Esophagus squamous epithelium (tissue), 5 donors: Measurements from ENCODE around the gene TBX3. TPM values are rescaled to one million over a fixed set of nuclear protein-coding genes. Genes with fewer than 3 reads are reported as not detected.

Experiments
- DNase-seq: peaks from one replicate; lab custom pipeline; 2025; lab: John Stamatoyannopoulos, UW
- H3K27ac ChIP-seq, 4 donors: fragments of 200-600 bp; sonication (generic); one replicate each; pipeline ENCODE4 v1.5.1; 2016 to 2019; ENCODE audit warnings: mild to moderate bottlenecking in 1 of 4
- H3K27me3 ChIP-seq, 4 donors: fragments of 200-600 bp; sonication (generic); 1 replicate in 3 of 4; 2 replicates in 1 of 4; pipeline versions ENCODE4 v1.5.1 to v1.6.0; 2017 to 2021; ENCODE audit warnings: antibody characterized with exemption in 1 of 4
- H3K36me3 ChIP-seq, 3 donors: fragments of 200-600 bp; sonication (generic); one replicate each; pipeline ENCODE4 v1.5.1; 2016 to 2019
- H3K4me1 ChIP-seq, 3 donors: fragments of 200-600 bp; sonication (generic); one replicate each; pipeline ENCODE4 v1.5.1; 2017 to 2019
- H3K4me3 ChIP-seq, 4 donors: fragments of 200-600 bp; sonication (generic); 1 replicate in 3 of 4; 2 replicates in 1 of 4; pipeline ENCODE4 v1.5.1; 2016 to 2019; ENCODE audit warnings: mild to moderate bottlenecking in 2 of 4, moderate library complexity in 1 of 4
- H3K9me3 ChIP-seq, 3 donors: fragments of 200-600 bp; sonication (generic); one replicate each; pipeline ENCODE4 v1.5.1; 2016 to 2019
- POLR2A ChIP-seq, 4 donors: fragments of 450-650 bp; IDR thresholded peaks; one replicate each; pipeline ENCODE4 v1.6.1; 2017; ENCODE audit warnings: antibody characterized with exemption in 4 of 4, mild to moderate bottlenecking in 4 of 4, moderate library complexity in 3 of 4
- WGBS, 2 donors: methylation state at CpG; one replicate each; pipeline ENCODE4 v1.1.5; 2018; 5-methylcytosine and 5-hydroxymethylcytosine counted together
- intact Hi-C: fragments of 100-400 bp; cut with DNase I; formaldehyde crosslinking; loops from one replicate; pipeline ENCODE4 v1.15.0; 2022
- total RNA-seq, 4 donors: library from RNA; depleted of rRNA; stranded (reverse); fragments of >200 nt; gene quantifications; one replicate each; pipeline ENCODE4 v1.1.0, GENCODE V29; 2016
- TF ChIP-seq, protein P1 (sequence below), 6 experiments: fragments of 450-650 bp in 4 of 6; fragments of 200-600 bp in 2 of 6; sonication (generic) in 2 of 6; IDR thresholded peaks; one replicate each; pipeline ENCODE4 v1.5.1; 2016 to 2019; ENCODE audit warnings: antibody characterized with exemption in 6 of 6, mild to moderate bottlenecking in 4 of 6, moderate library complexity in 4 of 6
- donor health status: DM: yes; HTN: yes; CAD: no.

TBX3 gene
- total RNA-seq, 4 donors from 2014 or later, result 2.0 to 2.5 (median 2.4) TPM

GRCh38 chr12:114700392-114701103 is 16.6 kb upstream of the TBX3 start:
- H3K27me3 ChIP-seq, result peaks cover 27 to 92% (median 40%) of the 10 kb centered on the region in 4 donors
- no peak for TF ChIP-seq POLR2A (IDR thresholded peaks at IDR 0.05)
- TF ChIP-seq, protein P1, sequence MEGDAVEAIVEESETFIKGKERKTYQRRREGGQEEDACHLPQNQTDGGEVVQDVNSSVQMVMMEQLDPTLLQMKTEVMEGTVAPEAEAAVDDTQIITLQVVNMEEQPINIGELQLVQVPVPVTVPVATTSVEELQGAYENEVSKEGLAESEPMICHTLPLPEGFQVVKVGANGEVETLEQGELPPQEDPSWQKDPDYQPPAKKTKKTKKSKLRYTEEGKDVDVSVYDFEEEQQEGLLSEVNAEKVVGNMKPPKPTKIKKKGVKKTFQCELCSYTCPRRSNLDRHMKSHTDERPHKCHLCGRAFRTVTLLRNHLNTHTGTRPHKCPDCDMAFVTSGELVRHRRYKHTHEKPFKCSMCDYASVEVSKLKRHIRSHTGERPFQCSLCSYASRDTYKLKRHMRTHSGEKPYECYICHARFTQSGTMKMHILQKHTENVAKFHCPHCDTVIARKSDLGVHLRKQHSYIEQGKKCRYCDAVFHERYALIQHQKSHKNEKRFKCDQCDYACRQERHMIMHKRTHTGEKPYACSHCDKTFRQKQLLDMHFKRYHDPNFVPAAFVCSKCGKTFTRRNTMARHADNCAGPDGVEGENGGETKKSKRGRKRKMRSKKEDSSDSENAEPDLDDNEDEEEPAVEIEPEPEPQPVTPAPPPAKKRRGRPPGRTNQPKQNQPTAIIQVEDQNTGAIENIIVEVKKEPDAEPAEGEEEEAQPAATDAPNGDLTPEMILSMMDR (IDR thresholded peaks at IDR 0.05), result no peak
- H3K9me3 ChIP-seq, result no peaks in the 10 kb centered on the region
- peaks cover 0 to 23% (median 4%) of the 10 kb centered on the region in 3 donors for H3K4me1 ChIP-seq
- H3K36me3 ChIP-seq, result no peaks in the 10 kb centered on the region
- intact Hi-C loops, result no loop called here
- WGBS, 2 donors, result 22 to 25% methylated on average over 14 to 21 of the region's 33 CpGs
- no peak overlapping the region for H3K4me3 ChIP-seq
- no peak overlapping the region for H3K27ac ChIP-seq
- DNase-seq, result no peak

- Histone ChIP-seq H3K36me3 (no peaks in the 10 kb centered on the region), H3K9me3 (no peaks in the 10 kb centered on the region), H3K4me1 (peaks cover 0 to 31% (median 4%) of the 10 kb centered on the region in 3 donors), H3K27me3 (peaks cover 27 to 98% (median 47%) of the 10 kb centered on the region in 4 donors), H3K27ac (no peak overlapping the region), H3K4me3 (peak overlapping the region in 3 of 4 donors; percentile 17 to 38 (median 19))
- no peak for TF ChIP-seq POLR2A (IDR thresholded peaks at IDR 0.05)
- TF ChIP-seq, protein P1 (IDR thresholded peaks at IDR 0.05), result no peak
- WGBS, 2 donors, result 9 to 30% methylated on average over 4 to 5 of the region's 6 CpGs
- no peak for DNase-seq
- intact Hi-C loops, result no loop called here
Observed at GRCh38 chr12:114698566-114699163, 14.7 kb upstream of the TBX3 start.

DNA sequence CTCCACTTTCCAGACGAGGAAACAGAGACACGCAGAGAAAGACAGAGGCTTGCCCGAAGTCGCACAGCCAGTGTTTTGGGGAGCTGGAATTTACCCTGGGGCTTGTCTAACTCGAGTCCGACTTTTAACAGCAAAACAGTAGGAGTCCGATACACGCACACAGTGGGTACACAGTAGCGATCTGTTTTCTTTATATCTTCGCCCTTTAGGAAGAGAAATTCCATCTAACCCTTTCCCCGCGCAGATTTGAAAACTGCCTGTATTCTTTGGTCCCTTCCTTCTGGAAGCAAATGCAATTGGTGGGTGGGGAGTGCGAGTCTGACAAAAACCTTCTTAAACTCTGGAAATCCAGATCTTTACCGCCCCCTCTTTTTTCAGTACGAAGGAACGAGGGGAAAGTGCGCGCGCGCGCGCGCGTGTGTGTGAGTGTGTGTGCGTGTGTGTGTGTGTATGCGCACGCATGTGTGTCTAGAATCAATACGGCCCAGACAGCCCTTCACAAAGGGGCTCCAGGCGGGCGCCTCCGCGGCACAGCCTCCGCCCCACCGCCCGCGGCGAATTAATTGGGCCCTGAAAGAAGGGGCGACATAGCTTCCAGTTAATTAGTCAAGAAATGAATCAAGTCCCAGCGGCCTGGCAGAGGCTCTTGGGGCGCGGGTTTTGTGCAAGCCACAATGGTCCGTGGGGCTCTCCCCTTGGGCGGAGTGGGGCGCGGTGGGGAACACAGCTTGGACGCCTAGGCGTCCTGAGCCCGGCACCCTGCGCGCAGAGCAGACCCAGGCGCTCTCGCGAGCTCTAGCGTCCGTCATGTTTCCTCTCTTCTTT is 14.0 kb upstream of the TBX3 start:
- DNase-seq, result no peak
- Histone ChIP-seq H3K27me3 (peaks cover 27 to 100% (median 48%) of the 10 kb centered on the region in 4 donors), H3K4me3 (peak overlapping the region in 3 of 4 donors; percentile 17 to 38 (median 19))

DNA sequence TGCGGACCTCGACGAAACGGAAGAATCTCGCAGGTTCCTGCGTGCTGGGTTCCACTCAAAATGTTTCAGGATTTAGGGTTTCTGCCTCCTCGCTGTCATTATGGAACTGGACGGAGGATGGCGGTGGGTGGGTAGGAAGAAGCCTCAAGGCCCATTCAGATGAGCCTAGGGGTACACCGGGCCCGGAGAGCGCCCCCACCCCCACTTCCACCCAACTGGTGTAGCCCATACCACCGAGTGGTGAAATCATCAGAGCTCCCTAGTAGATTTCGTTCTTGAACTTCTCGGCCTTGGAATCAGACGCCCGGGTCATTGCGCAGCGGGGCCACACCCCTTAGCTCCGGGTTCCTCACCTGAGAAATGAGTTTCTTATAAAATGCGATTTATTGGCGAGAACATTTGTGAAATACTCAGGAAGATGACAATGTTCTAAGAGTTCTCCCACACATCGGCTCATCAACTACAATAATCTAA is 13.3 kb upstream of the TBX3 start:
- peaks cover 5 to 45% (median 6%) of the 10 kb centered on the region in 3 donors for H3K4me1 ChIP-seq
- intact Hi-C loops, result no loop called here
- no peaks in the 10 kb centered on the region for H3K36me3 ChIP-seq
- no peak overlapping the region for H3K27ac ChIP-seq
- WGBS, 2 donors, result 38% methylated on average over 12 of the region's 23 CpGs; no CpG with 5 or more reads in 1 of the 2 donors
- no peak for DNase-seq
- TF ChIP-seq POLR2A (IDR thresholded peaks at IDR 0.05), result no peak
- TF ChIP-seq, protein P1 (IDR thresholded peaks at IDR 0.05), result no peak
- H3K27me3 ChIP-seq, result peaks cover 27 to 100% (median 48%) of the 10 kb centered on the region in 4 donors
- no peak overlapping the region for H3K4me3 ChIP-seq
- H3K9me3 ChIP-seq, result no peaks in the 10 kb centered on the region

More for the DNA sequence above, 14.0 kb upstream of the TBX3 start:
- peaks cover 1 to 38% (median 4%) of the 10 kb centered on the region in 3 donors for H3K4me1 ChIP-seq
- WGBS, 2 donors, result 9 to 19% methylated on average over 27 to 29 of the region's 55 CpGs
- intact Hi-C loops, result no loop called here
- H3K36me3 ChIP-seq, result no peaks in the 10 kb centered on the region
- H3K9me3 ChIP-seq, result no peaks in the 10 kb centered on the region
- H3K27ac ChIP-seq, result no peak overlapping the region
- no peak for TF ChIP-seq POLR2A (IDR thresholded peaks at IDR 0.05)
- TF ChIP-seq, protein P1 (IDR thresholded peaks at IDR 0.05), result no peak
